HepG2 (cell line): ENCODE results near the gene SEPHS1.

Source experiments
- MAFG ChIP-seq: sonication (generic); formaldehyde crosslinking; IDR thresholded peaks from 2 replicates; pipeline ENCODE4 v1.5.1; 2020; ENCODE audit warnings: mild to moderate bottlenecking, missing genetic modification reagents
- SETDB1 ChIP-seq: sonication (generic); formaldehyde crosslinking; IDR thresholded peaks from 2 replicates; pipeline ENCODE4 v1.5.1; 2020; ENCODE audit warnings: missing genetic modification reagents, mild to moderate bottlenecking, borderline replicate concordance
- TF ChIP-seq, protein P1 (sequence below): sonication (generic); formaldehyde crosslinking; conservative IDR thresholded peaks from 2 replicates; pipeline ENCODE4 v1.4.0; 2020; ENCODE audit warnings: missing genetic modification reagents

DNA sequence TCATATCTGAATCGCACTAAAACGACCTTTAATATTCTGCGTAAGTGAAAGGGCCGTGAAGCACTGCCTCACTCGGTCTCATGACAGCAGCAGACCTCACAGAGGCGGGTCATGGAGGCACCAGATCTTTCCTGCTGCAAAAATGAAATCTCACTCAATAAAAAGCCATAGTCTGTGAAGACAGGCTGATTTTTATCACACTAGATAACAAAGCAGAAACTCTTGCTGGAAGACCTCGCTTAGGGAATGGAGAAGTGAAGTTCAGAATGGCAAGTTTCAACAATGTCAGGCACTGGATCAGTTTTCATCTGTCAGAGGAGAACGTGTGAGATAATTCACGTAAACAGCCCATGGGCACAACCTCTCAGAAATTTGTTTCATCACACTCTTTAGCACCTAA is 8.0 kb downstream of the SEPHS1 start:
- TF ChIP-seq SETDB1 (CRISPR knock-in tag) (no peak), MAFG (CRISPR knock-in tag) (no peak)
- TF ChIP-seq, protein P1, sequence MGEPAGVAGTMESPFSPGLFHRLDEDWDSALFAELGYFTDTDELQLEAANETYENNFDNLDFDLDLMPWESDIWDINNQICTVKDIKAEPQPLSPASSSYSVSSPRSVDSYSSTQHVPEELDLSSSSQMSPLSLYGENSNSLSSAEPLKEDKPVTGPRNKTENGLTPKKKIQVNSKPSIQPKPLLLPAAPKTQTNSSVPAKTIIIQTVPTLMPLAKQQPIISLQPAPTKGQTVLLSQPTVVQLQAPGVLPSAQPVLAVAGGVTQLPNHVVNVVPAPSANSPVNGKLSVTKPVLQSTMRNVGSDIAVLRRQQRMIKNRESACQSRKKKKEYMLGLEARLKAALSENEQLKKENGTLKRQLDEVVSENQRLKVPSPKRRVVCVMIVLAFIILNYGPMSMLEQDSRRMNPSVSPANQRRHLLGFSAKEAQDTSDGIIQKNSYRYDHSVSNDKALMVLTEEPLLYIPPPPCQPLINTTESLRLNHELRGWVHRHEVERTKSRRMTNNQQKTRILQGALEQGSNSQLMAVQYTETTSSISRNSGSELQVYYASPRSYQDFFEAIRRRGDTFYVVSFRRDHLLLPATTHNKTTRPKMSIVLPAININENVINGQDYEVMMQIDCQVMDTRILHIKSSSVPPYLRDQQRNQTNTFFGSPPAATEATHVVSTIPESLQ: no peak
